ENCODE measurements around the gene WIF1.

Gene WIF1

DNA sequence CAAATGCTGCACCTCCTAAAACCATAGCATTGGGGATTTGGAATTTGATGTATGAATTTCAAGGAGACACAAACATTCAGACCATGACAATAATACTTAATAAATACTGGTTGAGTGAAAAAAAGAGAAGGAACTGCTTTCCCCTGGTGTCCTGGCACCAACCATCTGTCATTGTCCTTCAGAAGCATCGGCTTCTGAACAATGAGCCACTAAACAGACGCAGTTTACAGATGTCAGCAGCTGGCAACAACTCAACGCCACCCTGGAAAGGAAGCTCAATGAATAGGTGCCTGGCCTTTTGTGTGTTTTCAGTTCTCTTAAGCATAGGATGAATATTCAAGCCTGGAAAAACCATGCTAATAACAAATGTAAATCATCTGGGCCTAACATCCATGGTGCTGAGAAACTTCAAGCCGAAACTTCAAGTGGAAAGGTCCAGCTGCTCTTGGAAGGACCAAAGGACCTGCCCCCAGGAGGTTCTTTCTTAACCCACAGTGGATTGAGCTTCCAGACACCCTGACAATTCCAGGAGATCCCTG lies 101.3 kb downstream of the WIF1 start:
- no peak for DNase-seq

DNA sequence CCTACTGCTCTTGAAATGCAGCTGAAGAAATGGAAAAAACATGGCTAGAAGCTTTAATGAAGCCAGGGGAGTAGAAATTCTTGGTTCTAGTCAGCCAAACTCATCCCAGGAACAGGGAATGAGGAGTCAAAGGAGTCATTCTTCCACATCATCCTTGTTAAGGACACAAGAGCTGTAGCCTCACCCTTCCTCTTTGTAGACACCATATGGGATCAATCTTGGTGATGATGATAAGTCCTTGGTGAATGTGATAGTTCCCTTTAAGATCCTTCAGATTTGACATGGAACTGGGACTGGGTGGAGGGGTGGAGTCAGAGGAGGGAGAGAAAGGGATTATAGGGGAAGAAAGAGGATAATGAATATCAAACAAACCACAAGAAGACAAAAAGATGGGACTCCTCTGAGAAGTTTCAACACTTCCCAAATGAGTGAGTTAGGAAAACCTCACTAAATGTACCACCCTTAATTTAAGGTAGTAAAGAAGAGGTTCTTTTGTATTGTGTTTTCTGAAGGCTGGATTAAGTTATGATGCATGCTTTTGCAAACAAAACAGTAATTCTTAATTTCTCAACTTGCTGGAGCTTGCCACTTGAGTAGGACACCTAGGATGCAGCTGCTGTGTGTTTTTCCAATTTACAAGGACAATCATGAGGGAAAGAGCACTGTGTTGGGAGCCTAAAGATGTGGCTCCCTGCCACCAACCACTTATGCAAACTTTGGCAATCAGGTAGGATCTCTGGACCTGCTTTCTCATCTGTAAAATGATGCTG lies 104.0 kb downstream of the WIF1 start:
- DNase-seq: no peak

GRCh38 chr12:65015850-65016249 lies 105.3 kb downstream of the WIF1 start:
- DNase-seq: no peak

GRCh38 chr12:65014504-65015271 lies 106.4 kb downstream of the WIF1 start:
- no peak for DNase-seq

DNA sequence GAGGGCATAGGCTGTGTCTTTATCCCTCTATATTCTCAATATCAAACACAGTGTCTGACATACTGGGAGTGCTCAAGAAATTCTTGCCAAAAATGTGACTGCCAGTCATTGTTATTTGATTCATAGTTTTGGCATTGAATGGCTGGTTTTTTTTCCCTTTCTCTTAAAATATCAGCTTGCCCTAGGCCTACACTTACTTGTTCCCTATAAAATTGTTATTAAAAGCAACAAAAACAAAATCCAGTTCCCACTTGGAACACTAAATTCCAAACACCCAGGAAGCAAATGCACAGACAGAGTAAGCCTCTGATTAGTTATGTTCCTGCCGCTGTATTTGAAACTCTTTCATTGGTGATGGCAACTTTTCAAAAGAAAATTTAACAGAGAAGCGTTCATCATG lies 110.7 kb downstream of the WIF1 start:
- DNase-seq: no peak

- DNase-seq: no peak
These were observed 115.4 kb downstream of the WIF1 start for GRCh38 chr12:65005716-65006115.

- no peak for DNase-seq
These were observed 116.8 kb downstream of the WIF1 start for GRCh38 chr12:65004270-65004669.

All from cortex of kidney (tissue), 1 donor.